NCI-H446 treated with DMSO at 0.1 percent for 48 hours (cell line): ENCODE measurements around the gene MAP4K3.
A peak's percentile ranks its signal among the peaks of the same experiment; 100 is the strongest.
"Not testable (repeated sequence)": the region's sequence is repeated elsewhere in the genome, so short reads cannot be mapped to it uniquely, and the experiment has no call there.

Experiments
- DNase-seq: peaks from one replicate; lab custom pipeline; 2025; lab: John Stamatoyannopoulos, UW

The MAP4K3 gene

GRCh38 chr2:39408351-39409136 is 28.5 kb downstream of the MAP4K3 start:
- DNase-seq, result no peak

GRCh38 chr2:39407516-39408296 is 29.4 kb downstream of the MAP4K3 start:
- no peak for DNase-seq

DNA sequence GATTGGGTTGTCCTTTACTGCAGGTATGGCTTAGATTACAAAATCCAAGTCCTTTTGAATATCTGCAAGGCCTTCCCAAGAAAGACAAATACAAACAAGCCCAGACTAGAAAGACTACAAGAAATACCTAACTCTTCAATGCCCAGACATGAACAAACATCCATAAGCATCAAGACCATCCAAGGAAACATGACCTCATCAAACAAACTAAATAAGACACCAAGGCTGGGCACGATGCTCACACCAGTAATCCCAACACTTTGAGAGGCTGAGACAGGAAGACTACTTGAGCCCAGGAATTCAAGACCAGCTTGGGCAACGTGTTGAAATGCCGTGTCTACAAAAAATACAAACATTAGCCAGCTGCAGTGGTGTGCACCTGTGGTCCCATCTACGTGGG is 31.7 kb downstream of the MAP4K3 start:
- DNase-seq, result no peak

GRCh38 chr2:39403311-39403710 is 33.8 kb downstream of the MAP4K3 start:
- DNase-seq, result no peak

- no peak for DNase-seq
These were observed 35.8 kb downstream of the MAP4K3 start for GRCh38 chr2:39401319-39401718.

GRCh38 chr2:39399570-39399969 is 37.5 kb downstream of the MAP4K3 start:
- no peak for DNase-seq

DNA sequence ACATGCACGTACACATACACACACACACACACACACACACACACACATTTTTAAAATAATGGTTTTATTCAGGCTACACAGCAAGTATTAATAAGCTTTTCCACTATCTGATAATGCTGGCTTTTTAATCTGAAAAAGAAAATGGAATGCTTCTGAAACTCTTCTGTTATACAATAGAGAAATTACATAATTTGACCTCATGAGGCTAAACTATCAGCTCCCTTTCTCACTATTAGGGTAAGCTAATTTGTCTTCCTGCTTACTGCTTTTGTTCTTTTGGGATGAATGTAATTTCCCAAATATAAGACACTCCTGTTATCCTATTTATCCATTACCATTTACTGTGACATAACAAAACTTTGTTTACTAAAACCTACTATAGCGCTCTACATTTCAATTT is 41.8 kb downstream of the MAP4K3 start:
- no peak for DNase-seq

GRCh38 chr2:39394516-39394961 is 42.5 kb downstream of the MAP4K3 start:
- DNase-seq, result no peak

DNA sequence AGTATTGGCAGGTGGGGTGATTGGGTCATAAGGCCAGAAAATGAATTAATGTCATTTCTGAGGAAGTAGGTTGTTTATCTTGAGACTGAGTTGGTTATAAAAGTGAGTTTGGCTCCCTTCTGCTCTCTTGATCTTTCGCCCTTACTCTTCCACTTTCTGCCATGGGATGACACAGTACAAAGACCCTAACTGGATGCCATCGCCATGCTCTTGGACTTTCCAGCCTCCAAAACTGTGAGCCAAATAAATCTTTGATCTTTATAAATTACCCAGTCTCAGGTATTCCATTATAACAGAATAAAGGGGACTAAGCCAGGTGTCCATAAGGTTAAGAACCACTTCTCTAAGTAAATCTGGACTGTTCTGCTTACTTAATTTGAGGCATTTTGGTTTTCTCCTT is 44.4 kb downstream of the MAP4K3 start:
- DNase-seq, result no peak

GRCh38 chr2:39390216-39390615 is 46.9 kb downstream of the MAP4K3 start:
- DNase-seq, result no peak

- DNase-seq, result no peak
These were observed 51.0 kb downstream of the MAP4K3 start for GRCh38 chr2:39386064-39386463.

DNA sequence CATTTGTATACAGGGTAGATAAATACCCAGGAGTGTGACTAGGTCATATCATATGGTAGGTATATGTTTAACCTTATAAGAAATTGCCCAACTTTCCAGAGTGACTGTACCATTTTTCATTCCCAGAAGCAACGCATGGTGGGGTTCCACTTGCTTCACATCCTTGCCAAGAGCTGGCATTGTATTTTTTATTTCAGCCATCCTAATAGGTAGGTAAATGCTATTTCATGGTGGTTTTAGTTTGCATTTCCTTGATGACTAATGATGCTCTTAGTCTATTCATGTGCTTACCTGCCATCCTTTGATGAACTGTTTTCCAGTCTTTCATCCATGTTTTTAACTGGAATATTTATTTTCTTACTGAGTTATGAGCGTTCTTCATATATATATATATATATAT is 51.9 kb downstream of the MAP4K3 start:
- no peak for DNase-seq

- not testable (repeated sequence) for DNase-seq
These were observed 53.0 kb downstream of the MAP4K3 start for GRCh38 chr2:39384071-39384470.

- no peak for DNase-seq
These were observed 53.9 kb downstream of the MAP4K3 start for GRCh38 chr2:39383146-39383545.

DNA sequence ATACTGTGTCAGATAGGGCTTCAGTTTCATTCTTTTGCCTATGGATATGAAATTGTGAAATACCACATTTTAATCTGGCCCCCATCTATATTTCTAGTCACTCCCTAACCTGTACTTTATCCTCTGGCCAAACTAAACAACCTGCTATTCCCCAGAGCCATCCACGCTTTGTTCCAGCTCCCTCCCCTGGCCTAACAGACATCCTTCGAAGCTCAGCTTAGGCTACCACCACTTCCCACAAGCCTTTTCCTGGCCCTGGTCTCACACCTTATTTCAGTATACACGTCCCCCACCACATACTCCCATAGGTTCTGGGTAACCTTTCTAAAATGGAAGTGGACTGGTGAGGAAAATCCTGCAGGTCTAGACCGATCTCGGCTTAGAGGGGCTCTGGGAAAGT is 55.4 kb downstream of the MAP4K3 start:
- DNase-seq, result no peak

DNA sequence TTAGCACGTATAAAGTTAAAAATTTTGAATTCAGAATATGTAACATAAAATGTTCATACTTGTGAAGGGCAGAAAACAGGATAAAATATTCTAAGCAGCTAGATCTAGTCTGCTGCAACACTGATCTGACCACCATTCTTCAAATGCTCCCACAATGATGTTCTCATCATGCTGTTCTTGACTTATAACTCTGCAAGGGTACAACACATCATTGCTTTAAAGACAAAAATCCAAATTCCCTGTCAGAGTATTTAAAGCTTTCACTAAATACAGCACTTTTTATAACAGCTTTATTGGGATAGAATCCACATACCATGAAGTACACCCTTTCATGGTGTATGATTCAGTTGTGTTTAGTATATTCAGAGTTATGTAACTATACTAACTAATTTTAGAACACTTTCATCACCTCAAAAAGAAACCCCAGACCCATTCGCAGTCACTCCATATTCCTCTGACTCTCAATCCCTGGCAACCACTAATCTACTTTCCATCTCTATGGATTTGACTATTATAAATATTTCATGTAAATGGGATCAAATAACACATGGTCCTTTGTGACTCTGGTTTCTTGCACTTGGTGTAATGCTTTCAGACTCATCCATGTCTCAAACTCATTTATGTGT is 56.4 kb downstream of the MAP4K3 start:
- no peak for DNase-seq

- DNase-seq, result peak; percentile 51
These were observed 57.2 kb downstream of the MAP4K3 start for GRCh38 chr2:39379643-39380524.

GRCh38 chr2:39378968-39379367 is 58.1 kb downstream of the MAP4K3 start:
- DNase-seq, result no peak

DNA sequence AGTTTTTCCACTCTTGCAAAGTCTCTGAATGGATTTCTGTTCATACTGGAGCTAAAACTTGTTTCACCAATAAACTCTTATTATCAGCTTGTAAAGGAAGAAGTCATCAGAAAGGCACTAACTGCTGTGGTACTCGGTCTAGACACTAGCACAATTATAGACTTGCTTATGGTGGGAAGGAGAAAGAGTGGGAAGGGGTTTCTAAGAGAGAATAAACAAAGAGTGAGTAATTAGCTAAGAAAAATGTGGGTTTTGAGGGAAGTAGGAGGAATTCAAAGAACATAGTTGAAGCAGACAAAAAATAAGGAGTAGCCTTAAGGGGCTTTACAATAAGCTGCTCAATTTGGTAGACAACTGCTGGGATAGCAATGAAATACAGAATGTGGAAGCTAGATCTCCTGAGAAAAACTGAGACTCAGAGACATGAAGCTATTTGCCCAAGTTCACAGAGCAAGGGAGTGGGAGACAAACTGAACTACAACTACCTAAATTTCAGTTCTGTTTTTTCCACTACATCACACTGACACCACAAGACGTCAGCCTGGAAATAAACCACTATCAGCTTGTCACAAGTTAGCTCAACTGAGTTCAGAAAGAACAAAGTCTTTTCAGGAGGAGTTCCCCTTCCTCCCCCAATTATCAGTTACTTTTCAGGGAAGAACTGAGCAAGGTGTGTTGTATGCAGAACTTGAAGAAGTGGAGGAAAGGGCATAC is 59.7 kb downstream of the MAP4K3 start:
- no peak for DNase-seq

DNA sequence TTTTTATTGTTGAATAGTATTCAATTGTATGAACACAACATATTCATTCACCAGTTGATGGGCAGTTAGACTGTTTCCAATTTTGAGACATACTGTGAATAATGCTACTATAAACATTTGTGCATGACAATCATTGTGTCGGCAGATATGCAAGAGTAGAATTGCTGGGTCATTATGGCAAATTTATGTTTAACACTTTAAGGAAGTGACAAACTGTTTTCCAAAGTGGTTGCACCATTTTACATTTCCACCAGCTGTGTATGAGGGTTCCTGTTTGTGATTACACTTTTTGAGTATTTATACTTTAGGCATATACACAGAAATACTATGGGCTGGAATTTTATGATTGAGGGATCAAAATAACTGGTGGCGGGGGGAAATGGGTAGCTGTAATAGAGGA is 61.2 kb downstream of the MAP4K3 start:
- DNase-seq, result no peak

DNA sequence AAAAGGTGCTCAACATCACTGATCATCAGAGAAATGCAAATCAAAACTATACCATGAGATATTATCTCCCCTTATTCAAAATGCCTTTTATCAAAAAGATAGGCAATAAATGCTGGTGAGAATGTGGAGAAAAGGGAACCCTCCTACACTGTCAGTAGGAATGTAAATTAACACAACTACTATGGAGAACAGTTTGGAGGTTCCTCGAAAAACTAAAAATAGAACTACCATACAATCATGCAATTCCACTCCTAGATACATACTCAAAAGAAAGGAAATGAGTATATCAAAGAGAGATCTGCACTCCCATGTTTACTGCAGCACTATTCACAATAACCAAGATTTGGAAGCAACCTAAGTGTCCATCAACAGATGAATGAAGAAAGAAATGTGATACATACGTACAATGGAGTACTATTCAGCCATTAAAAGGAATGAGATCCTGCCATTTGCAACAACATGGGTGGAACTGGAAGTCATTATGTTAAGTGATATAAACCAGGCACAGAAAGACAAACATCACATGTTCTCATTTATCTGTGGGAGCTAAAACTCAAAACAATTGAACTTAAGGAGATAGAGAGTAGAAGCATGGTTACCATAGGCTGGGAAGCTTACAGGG is 63.8 kb downstream of the MAP4K3 start:
- no peak for DNase-seq
